Measurements from ENCODE around the gene RASSF3.

GRCh38 chr12:64667793-64668192 lies 57.5 kb downstream of the RASSF3 start:
- TF ChIP-seq, protein P1, sequence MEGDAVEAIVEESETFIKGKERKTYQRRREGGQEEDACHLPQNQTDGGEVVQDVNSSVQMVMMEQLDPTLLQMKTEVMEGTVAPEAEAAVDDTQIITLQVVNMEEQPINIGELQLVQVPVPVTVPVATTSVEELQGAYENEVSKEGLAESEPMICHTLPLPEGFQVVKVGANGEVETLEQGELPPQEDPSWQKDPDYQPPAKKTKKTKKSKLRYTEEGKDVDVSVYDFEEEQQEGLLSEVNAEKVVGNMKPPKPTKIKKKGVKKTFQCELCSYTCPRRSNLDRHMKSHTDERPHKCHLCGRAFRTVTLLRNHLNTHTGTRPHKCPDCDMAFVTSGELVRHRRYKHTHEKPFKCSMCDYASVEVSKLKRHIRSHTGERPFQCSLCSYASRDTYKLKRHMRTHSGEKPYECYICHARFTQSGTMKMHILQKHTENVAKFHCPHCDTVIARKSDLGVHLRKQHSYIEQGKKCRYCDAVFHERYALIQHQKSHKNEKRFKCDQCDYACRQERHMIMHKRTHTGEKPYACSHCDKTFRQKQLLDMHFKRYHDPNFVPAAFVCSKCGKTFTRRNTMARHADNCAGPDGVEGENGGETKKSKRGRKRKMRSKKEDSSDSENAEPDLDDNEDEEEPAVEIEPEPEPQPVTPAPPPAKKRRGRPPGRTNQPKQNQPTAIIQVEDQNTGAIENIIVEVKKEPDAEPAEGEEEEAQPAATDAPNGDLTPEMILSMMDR (conservative IDR thresholded peaks at IDR 0.05; ENCODE audit: low read depth in 2 of 2) = no peak
- TF ChIP-seq EZH2 (IDR thresholded peaks at IDR 0.05; ENCODE audit: low read depth, unreplicated experiment) (no peak), POLR2AphosphoS5 (IDR thresholded peaks at IDR 0.05; ENCODE audit: low read depth) (no peak), ZNF331 (CRISPR knock-in tag; IDR thresholded peaks at IDR 0.05; ENCODE audit: low read depth) (no peak), STAT1 (IDR thresholded peaks at IDR 0.05; ENCODE audit: unreplicated experiment) (no peak)
